HepG2 (cell line): Measurements from ENCODE around the gene NCOR2. TPM values are rescaled to one million over a fixed set of nuclear protein-coding genes. Genes with fewer than 3 reads are reported as not detected.

ENCODE experiments used
- ATAC-seq: fragments of 200-7000 bp; cut with Tn5 transposase; 3 replicates; pipeline ENCODE4 v1.9.1; 2020; ENCODE audit warnings: mild to moderate bottlenecking, moderate library complexity
- BruUV-seq: library from RNA; stranded (reverse); fragments of 400-500 nt; replicated peaks from 2 replicates; lab custom pipeline; 2021; lab: Mats Ljungman, UMichigan
- CTCF ChIA-PET: fragments of 300-600 bp; formaldehyde crosslinking; extraction: SDS; loops from one replicate; lab custom pipeline; 2021; ENCODE audit warnings: low total read pairs, inconsistent platforms, low intra/inter-chr PET ratio; lab: Yijun Ruan, JAX
- POLR2A ChIA-PET: fragments of 350-600 bp; sonication (Branson Sonifier 250); formaldehyde crosslinking; loops from one replicate; lab custom pipeline; 2020; ENCODE audit warnings: antibody characterized with exemption, inconsistent platforms; lab: Yijun Ruan, JAX
- DNase-seq: peaks from one replicate; pipeline ENCODE4 v3.0.0-alpha.2; 2015; ENCODE audit warnings: low spot score
- FAIRE-seq: peaks from 3 replicates; lab custom pipeline; 2011; peaks lifted over from hg19 to GRCh38; lab: Jason Lieb, UNC
- H2AFZ ChIP-seq: one replicate; pipeline ENCODE4 v1.6.1; 2011; ENCODE audit warnings: low read length, inconsistent platforms
- H3K27ac ChIP-seq: fragments of 300-600 bp; 3 replicates; pipeline ENCODE4 v1.8.0; 2011; ENCODE audit warnings: mixed run types, mild to moderate bottlenecking, mixed read lengths, low read length, inconsistent platforms; ENCODE audit not compliant: insufficient read depth; ENCODE audit errors: extremely low read length
- H3K27me3 ChIP-seq, 2 experiments: fragments of 200-600 bp in 1 of 2; 2 replicates in 1 of 2; 3 replicates in 1 of 2; pipeline versions ENCODE4 v1.6.0 to v1.8.0; 2011; ENCODE audit warnings: low read length in 2 of 2, mild to moderate bottlenecking in 2 of 2, moderate library complexity in 2 of 2, inconsistent platforms in 1 of 2; ENCODE audit not compliant: insufficient read depth in 2 of 2, control insufficient read depth in 1 of 2
- H3K36me3 ChIP-seq, 2 experiments: fragments of 200-600 bp in 1 of 2; replicated peaks in 1 of 2; 2 replicates in 1 of 2; 3 replicates in 1 of 2; pipeline versions ENCODE4 v1.5.1 to v1.8.0; 2011; ENCODE audit warnings: low read length in 2 of 2, inconsistent platforms in 1 of 2; ENCODE audit not compliant: insufficient read depth in 2 of 2, control insufficient read depth in 1 of 2
- H3K4me1 ChIP-seq: 2 replicates; pipeline ENCODE4 v1.5.1; 2012; ENCODE audit warnings: low read length, inconsistent platforms; ENCODE audit not compliant: insufficient read depth
- H3K4me2 ChIP-seq: 2 replicates; pipeline ENCODE4 v1.6.0; 2011; ENCODE audit warnings: low read depth, low read length, inconsistent platforms
- H3K4me3 ChIP-seq, 3 experiments: fragments of 200-600 bp in 1 of 3; sonication (generic), shearing (Covaris generic) in 1 of 3; replicated peaks in 1 of 3; 2 replicates each; pipeline ENCODE4 v1.5.1; 2011 to 2016; ENCODE audit warnings: low read length in 3 of 3, inconsistent platforms in 2 of 3, low read depth in 2 of 3, mild to moderate bottlenecking in 2 of 3, control low read depth in 1 of 3, mixed read lengths in 1 of 3; ENCODE audit not compliant: insufficient read depth in 1 of 3
- H3K79me2 ChIP-seq: one replicate; pipeline ENCODE4 v1.6.1; 2011; ENCODE audit warnings: low read length, inconsistent platforms; ENCODE audit not compliant: insufficient read depth
- H3K9ac ChIP-seq: 2 replicates; pipeline ENCODE4 v1.6.0; 2011; ENCODE audit warnings: mild to moderate bottlenecking, low read depth, low read length, inconsistent platforms; ENCODE audit not compliant: insufficient read depth
- H3K9me3 ChIP-seq: 2 replicates; pipeline ENCODE4 v1.5.1; 2012; ENCODE audit warnings: mild to moderate bottlenecking, low read length
- H4K20me1 ChIP-seq: 2 replicates; pipeline ENCODE4 v1.6.0; 2011; ENCODE audit warnings: inconsistent platforms, mild to moderate bottlenecking, low read length, moderate library complexity; ENCODE audit not compliant: insufficient read depth
- CEBPB ChIP-seq: IDR thresholded peaks from 2 replicates; pipeline ENCODE4 v1.6.1; 2011; ENCODE audit warnings: low read depth, low read length, improper control_type of control experiment, borderline replicate concordance
- DMAP1 ChIP-seq: IDR thresholded peaks from 2 replicates; pipeline ENCODE4 v1.6.1; 2016
- DNMT1 ChIP-seq: sonication (generic); formaldehyde crosslinking; IDR thresholded peaks from 2 replicates; pipeline ENCODE4 v1.5.1; 2020; ENCODE audit warnings: mild to moderate bottlenecking, missing genetic modification reagents
- ETV6 ChIP-seq: sonication (generic); formaldehyde crosslinking; conservative IDR thresholded peaks from 2 replicates; pipeline ENCODE4 v1.4.0; 2020; ENCODE audit warnings: missing genetic modification reagents
- LBX2 ChIP-seq: sonication (generic); formaldehyde crosslinking; IDR thresholded peaks from 2 replicates; pipeline ENCODE4 v1.5.0; 2020; ENCODE audit warnings: missing genetic modification reagents, mild to moderate bottlenecking, borderline replicate concordance
- MTA3 ChIP-seq: sonication (generic); formaldehyde crosslinking; IDR thresholded peaks from 2 replicates; pipeline ENCODE4 v1.4.0; 2020; ENCODE audit warnings: missing genetic modification reagents
- POGZ ChIP-seq: sonication (generic); formaldehyde crosslinking; IDR thresholded peaks from 2 replicates; pipeline ENCODE4 v1.4.0; 2020; ENCODE audit warnings: mild to moderate bottlenecking, missing genetic modification reagents
- RFXAP ChIP-seq: sonication (generic); formaldehyde crosslinking; IDR thresholded peaks from 2 replicates; pipeline ENCODE4 v1.4.0; 2020; ENCODE audit warnings: missing genetic modification reagents, borderline replicate concordance
- SMC3 ChIP-seq: IDR thresholded peaks from 2 replicates; pipeline ENCODE4 v1.6.1; 2011; ENCODE audit warnings: low read length, improper control_type of control experiment
- SP4 ChIP-seq: sonication (generic); formaldehyde crosslinking; IDR thresholded peaks from 2 replicates; pipeline ENCODE4 v1.8.1; 2023; ENCODE audit warnings: mild to moderate bottlenecking, missing genetic modification reagents
- TCF7L2 ChIP-seq: IDR thresholded peaks from 2 replicates; pipeline ENCODE4 v1.6.1; 2011; ENCODE audit warnings: mild to moderate bottlenecking, low read depth, low read length, moderate library complexity
- TERF1 ChIP-seq: sonication (generic); formaldehyde crosslinking; IDR thresholded peaks from 2 replicates; pipeline ENCODE4 v1.8.0; 2022; ENCODE audit warnings: mild to moderate bottlenecking, missing genetic modification reagents, moderate library complexity
- ZNF282 ChIP-seq: fragments of 450-650 bp; IDR thresholded peaks from 2 replicates; pipeline ENCODE4 v1.6.1; 2018; ENCODE audit not compliant: partially characterized antibody
- ZNF3 ChIP-seq: IDR thresholded peaks from 2 replicates; pipeline ENCODE4 v1.7.0; 2017; ENCODE audit warnings: inconsistent platforms
- ZNF329 ChIP-seq: sonication (generic); formaldehyde crosslinking; IDR thresholded peaks from 2 replicates; pipeline ENCODE4 v1.9.0; 2021; ENCODE audit warnings: low read depth, mild to moderate bottlenecking, missing genetic modification reagents
- ZNF331 ChIP-seq: sonication (generic); formaldehyde crosslinking; IDR thresholded peaks from 2 replicates; pipeline ENCODE4 v1.4.0; 2020; ENCODE audit warnings: missing genetic modification reagents
- ZNF768 ChIP-seq: sonication (generic); formaldehyde crosslinking; IDR thresholded peaks from 2 replicates; pipeline ENCODE4 v1.4.0; 2020; ENCODE audit warnings: missing genetic modification reagents
- ZNF839 ChIP-seq: sonication (generic); formaldehyde crosslinking; IDR thresholded peaks from 2 replicates; pipeline ENCODE4 v1.4.0; 2020; ENCODE audit warnings: missing genetic modification reagents, mild to moderate bottlenecking, borderline replicate concordance
- WGBS: methylation state at CpG from one replicate; pipeline ENCODE4 v1.1.6; 2017; ENCODE audit warnings: low lambda C conversion rate; 5-methylcytosine and 5-hydroxymethylcytosine counted together
- in situ Hi-C: cut with HindIII; loops from 2 replicates; pipeline ENCODE4 v1.10.0; 2017; ENCODE audit warnings: low pct_unique_long_range_greater_than_20kb; ENCODE audit not compliant: extremely low pct_ligation_motif_present
- intact Hi-C: fragments of 100-400 bp; cut with micrococcal nuclease; formaldehyde crosslinking; loops from one replicate; pipeline ENCODE4 v1.10.0; 2022; ENCODE audit not compliant: unreplicated experiment
- polyA plus RNA-seq, 8 experiments: library from polyadenylated mRNA; depleted of rRNA in 3 of 8; stranded (reverse) in 7 of 8; unstranded in 1 of 8; fragments of >200 nt; fragmentation: Illumina TruSeq in 4 of 8; extraction: Trizol in 4 of 8; gene quantifications; 2 replicates each; pipeline versions ENCODE4 v1.2.1 to v1.2.3, GENCODE V29; 2011 to 2016; ENCODE audit warnings: low read depth in 4 of 8, missing spikeins in 1 of 8, mixed read lengths in 1 of 8; ENCODE audit not compliant: insufficient read depth in 1 of 8
- total RNA-seq, 5 experiments: library from RNA; depleted of rRNA; stranded (reverse); fragments of >200 nt; fragmentation: Illumina TruSeq; extraction: Trizol; gene quantifications; 2 replicates each; pipeline ENCODE4 v1.2.3, GENCODE V29; 2016; ENCODE audit warnings: low read depth in 1 of 5

Gene NCOR2
- total and polyA plus RNA-seq, 2 of the 13 experiments (the other 11 are each of a cell fraction or from before 2014, with no cell fraction given): 4.5 to 5.7 TPM

- CTCF ChIA-PET: no interaction called here
- WGBS: 59% methylated on average over 2 of the region's 2 CpGs
Measured at GRCh38 chr12:124571556-124571955, 4.1 kb upstream of the NCOR2 start.

GRCh38 chr12:124570810-124571209 is 3.4 kb upstream of the NCOR2 start:
- TF ChIP-seq ZNF839 (CRISPR knock-in tag): no peak
- no peak for TF ChIP-seq SMC3
- no peak for TF ChIP-seq ZNF331 (CRISPR knock-in tag)
- no peak for TF ChIP-seq CEBPB
- TF ChIP-seq ZNF768: no peak
- TF ChIP-seq RFXAP (CRISPR knock-in tag): no peak
- TF ChIP-seq MTA3: no peak
- TF ChIP-seq ETV6 (CRISPR knock-in tag): no peak
- no peak for TF ChIP-seq POGZ (CRISPR knock-in tag)
- no peak for TF ChIP-seq TERF1 (CRISPR knock-in tag)
- TF ChIP-seq DNMT1 (CRISPR knock-in tag): no peak
- TF ChIP-seq ZNF329 (CRISPR knock-in tag): no peak
- no peak for TF ChIP-seq DMAP1 (CRISPR knock-in tag)
- TF ChIP-seq LBX2 (CRISPR knock-in tag): no peak
- TF ChIP-seq SP4 (CRISPR knock-in tag): no peak
- TF ChIP-seq ZNF282: no peak
- no peak for TF ChIP-seq TCF7L2
- Histone ChIP-seq H2AFZ (no peak overlapping the region), H3K9ac (no peak overlapping the region), H3K79me2 (peaks cover 5% of the 10 kb centered on the region), H3K27me3 (peaks cover 4 to 20% of the 10 kb centered on the region in 2 experiments; a peak in 4 of 5 replicates), H3K4me1 (peaks cover 20% of the 10 kb centered on the region), H3K4me3 (no peak overlapping the region), H3K27ac (no peak overlapping the region), H3K9me3 (no peaks in the 10 kb centered on the region), H4K20me1 (peaks cover 7% of the 10 kb centered on the region; the same call in 1 of the 2 replicates), H3K36me3 (no peaks in the 10 kb centered on the region), H3K4me2 (no peak overlapping the region)
- 83% methylated on average over 1 of the region's 1 CpG for WGBS
- no peak for FAIRE-seq
- ChIA-PET CTCF (no interaction called here), POLR2A (no interaction called here)
- DNase-seq: no peak
- in situ Hi-C loops: no loop called here
- no TSS peak for BruUV-seq
- no peak for ATAC-seq
- intact Hi-C loops: no loop called here

More at GRCh38 chr12:124571556-124571955, 4.1 kb upstream of the NCOR2 start:
- peaks cover 19% of the 10 kb centered on the region for H3K4me1 ChIP-seq
- no peak overlapping the region for H3K9ac ChIP-seq
- peaks cover 4 to 21% of the 10 kb centered on the region in 2 experiments; a peak in 4 of 5 replicates for H3K27me3 ChIP-seq
- in situ Hi-C loops (no loop called here), intact Hi-C loops (no loop called here)
- no peak for DNase-seq
- no peaks in the 10 kb centered on the region for H3K9me3 ChIP-seq
- no peak overlapping the region for H3K27ac ChIP-seq
- POLR2A ChIA-PET: no interaction called here
- H2AFZ ChIP-seq: no peak overlapping the region
- BruUV-seq: no TSS peak
- H3K36me3 ChIP-seq: no peaks in the 10 kb centered on the region
- no peak for TF ChIP-seq ZNF3
- TF ChIP-seq, all 625 proteins: peak for 0
- Histone ChIP-seq H3K79me2 (no peaks in the 10 kb centered on the region), H3K4me2 (no peak overlapping the region), H3K4me3 (no peak overlapping the region), H4K20me1 (no peaks in the 10 kb centered on the region)
- FAIRE-seq: no peak
- ATAC-seq: no peak
